Esophagus muscularis mucosa (tissue), 4 donors: ENCODE results near the gene HYDIN. TPM values are rescaled to one million over a fixed set of nuclear protein-coding genes. Genes with fewer than 3 reads are reported as not detected.

Experiments
- DNase-seq: peaks from one replicate; pipeline ENCODE4 v3.0.0-alpha.2; 2017; ENCODE audit errors: extremely low spot score
- H3K27ac ChIP-seq, 4 donors: fragments of 200-600 bp; sonication (generic); replicated peaks in 1 of 4; 1 replicate in 3 of 4; 2 replicates in 1 of 4; pipeline ENCODE4 v1.5.1; 2016 to 2019; ENCODE audit warnings: mild to moderate bottlenecking in 1 of 4
- H3K27me3 ChIP-seq, 4 donors: fragments of 200-600 bp; sonication (generic); one replicate each; pipeline versions ENCODE4 v1.5.1 to v1.6.0; 2016 to 2019
- H3K36me3 ChIP-seq, 4 donors: fragments of 200-600 bp; sonication (generic); one replicate each; pipeline ENCODE4 v1.5.1; 2016 to 2019
- H3K4me1 ChIP-seq, 4 donors: fragments of 200-600 bp; sonication (generic); one replicate each; pipeline ENCODE4 v1.5.1; 2016 to 2019
- H3K4me3 ChIP-seq, 4 donors: fragments of 200-600 bp; sonication (generic); 1 replicate in 2 of 4; 2 replicates in 2 of 4; pipeline ENCODE4 v1.5.1; 2016 to 2019; ENCODE audit warnings: mild to moderate bottlenecking in 4 of 4, moderate library complexity in 1 of 4
- H3K9me3 ChIP-seq, 4 donors: fragments of 200-600 bp; sonication (generic); 1 replicate in 3 of 4; 2 replicates in 1 of 4; pipeline ENCODE4 v1.5.1; 2016 to 2019
- CTCF ChIP-seq, 3 experiments: fragments of 200-600 bp in 2 of 3; fragments of 450-650 bp in 1 of 3; sonication (generic) in 2 of 3; IDR thresholded peaks; one replicate each; pipeline ENCODE4 v1.5.1; 2017 to 2019; ENCODE audit warnings: antibody characterized with exemption in 3 of 3, mild to moderate bottlenecking in 2 of 3, moderate library complexity in 1 of 3
- EP300 ChIP-seq: sonication (generic); formaldehyde crosslinking; IDR thresholded peaks from one replicate; pipeline ENCODE4 v1.6.1; 2017; ENCODE audit warnings: antibody characterized with exemption
- POLR2A ChIP-seq: fragments of 450-650 bp; IDR thresholded peaks from one replicate; pipeline ENCODE4 v1.6.1; 2017; ENCODE audit warnings: antibody characterized with exemption, moderate library complexity, mild to moderate bottlenecking, low read depth
- POLR2AphosphoS5 ChIP-seq, 2 donors: sonication (generic); formaldehyde crosslinking; IDR thresholded peaks; one replicate each; pipeline ENCODE4 v1.6.1; 2017; ENCODE audit warnings: antibody characterized with exemption in 2 of 2
- WGBS: methylation state at CpG from one replicate; pipeline ENCODE4 v1.1.5; 2018; 5-methylcytosine and 5-hydroxymethylcytosine counted together
- intact Hi-C: fragments of 100-400 bp; cut with DNase I; formaldehyde crosslinking; loops from one replicate; pipeline ENCODE4 v1.15.1; 2023
- total RNA-seq, 4 donors: library from RNA; depleted of rRNA; stranded (reverse); fragments of >200 nt; gene quantifications; one replicate each; pipeline versions ENCODE4 v1.1.0 to v1.2.1, GENCODE V29; 2016

HYDIN gene
- total RNA-seq, 4 donors from 2014 or later = 0.32 to 2.6 (median 1.5) TPM

- Histone ChIP-seq H3K36me3 (peaks cover 14 to 64% (median 44%) of the 10 kb centered on the region in 4 donors), H3K4me1 (peaks cover 0 to 10% (median 7%) of the 10 kb centered on the region in 4 donors), H3K27me3 (no peaks in the 10 kb centered on the region), H3K4me3 (no peak overlapping the region), H3K27ac (no peak overlapping the region), H3K9me3 (no peaks in the 10 kb centered on the region)
- WGBS = 41% methylated on average over 15 of the region's 15 CpGs
- no peak for TF ChIP-seq EP300
- TF ChIP-seq CTCF (IDR thresholded peaks at IDR 0.05) = peak; percentile 92 to 95 (median 94)
- peak in 1 of 2 donors; percentile 35 for TF ChIP-seq POLR2AphosphoS5 (IDR thresholded peaks at IDR 0.05)
- no peak for TF ChIP-seq POLR2A
- peak; percentile 93 for DNase-seq
- intact Hi-C loops = loop anchor here (1.0 kb wide), 1 partner anchor 91 kb away; no protein-coding TSS in a partner anchor
Observed at GRCh38 chr16:70770626-70771552, 459.6 kb downstream of the HYDIN start.

GRCh38 chr16:70770291-70770625 lies 460.3 kb downstream of the HYDIN start:
- Histone ChIP-seq H3K9me3 (no peaks in the 10 kb centered on the region), H3K36me3 (peaks cover 14 to 70% (median 47%) of the 10 kb centered on the region in 4 donors), H3K27ac (no peak overlapping the region), H3K4me3 (no peak overlapping the region), H3K4me1 (peaks cover 0 to 10% (median 7%) of the 10 kb centered on the region in 4 donors), H3K27me3 (no peaks in the 10 kb centered on the region)
- WGBS = 99% methylated on average over 8 of the region's 9 CpGs
- intact Hi-C loops = no loop called here
- no peak for DNase-seq
- TF ChIP-seq CTCF (IDR thresholded peaks at IDR 0.05) (no peak), EP300 (no peak)

- no peak for TF ChIP-seq EP300
- no peak for TF ChIP-seq POLR2A
- no peak for TF ChIP-seq POLR2AphosphoS5 (IDR thresholded peaks at IDR 0.05)
- no peak for TF ChIP-seq CTCF (IDR thresholded peaks at IDR 0.05)
- no peak for DNase-seq
- Histone ChIP-seq H3K27me3 (no peaks in the 10 kb centered on the region), H3K4me3 (no peak overlapping the region), H3K4me1 (peaks cover 0 to 10% (median 7%) of the 10 kb centered on the region in 4 donors), H3K36me3 (peaks cover 19 to 74% (median 49%) of the 10 kb centered on the region in 4 donors), H3K27ac (no peak overlapping the region), H3K9me3 (no peaks in the 10 kb centered on the region)
- intact Hi-C loops = no loop called here
- WGBS = 95% methylated on average over 8 of the region's 8 CpGs
Observed at GRCh38 chr16:70769761-70770160, 460.8 kb downstream of the HYDIN start.

GRCh38 chr16:70769131-70769530 lies 461.4 kb downstream of the HYDIN start:
- no peak for TF ChIP-seq CTCF (IDR thresholded peaks at IDR 0.05)
- no peak for TF ChIP-seq EP300
- no peak for TF ChIP-seq POLR2AphosphoS5 (IDR thresholded peaks at IDR 0.05)
- no peak for TF ChIP-seq POLR2A
- Histone ChIP-seq H3K9me3 (no peaks in the 10 kb centered on the region), H3K4me1 (peaks cover 0 to 10% (median 7%) of the 10 kb centered on the region in 4 donors), H3K27ac (no peak overlapping the region), H3K4me3 (no peak overlapping the region), H3K27me3 (no peaks in the 10 kb centered on the region), H3K36me3 (peaks cover 21 to 75% (median 50%) of the 10 kb centered on the region in 4 donors)
- WGBS = 93% methylated on average over 6 of the region's 8 CpGs
- intact Hi-C loops = no loop called here
- DNase-seq = no peak
